NCI-H1694 (cell line): Measurements from ENCODE around the gene RNF113B.

Experiments used
- DNase-seq: peaks from one replicate; lab custom pipeline; 2025; lab: John Stamatoyannopoulos, UW

Gene RNF113B

GRCh38 chr13:98141091-98141490 lies 36.0 kb downstream of the RNF113B start:
- no peak for DNase-seq

GRCh38 chr13:98134901-98135300 lies 42.2 kb downstream of the RNF113B start:
- DNase-seq: no peak

- DNase-seq: no peak
Observed at GRCh38 chr13:98133946-98134345, 43.1 kb downstream of the RNF113B start.

GRCh38 chr13:98129059-98129746 lies 47.9 kb downstream of the RNF113B start:
- DNase-seq: no peak
